ENCODE measurements around the gene MSL2. TPM values are rescaled to one million over a fixed set of nuclear protein-coding genes. Genes with fewer than 3 reads are reported as not detected.

Gene MSL2
- total and polyA plus RNA-seq, 2 of the 4 experiments (the other 2 are of a cell fraction) = 7.1 to 13.6 TPM

DNA sequence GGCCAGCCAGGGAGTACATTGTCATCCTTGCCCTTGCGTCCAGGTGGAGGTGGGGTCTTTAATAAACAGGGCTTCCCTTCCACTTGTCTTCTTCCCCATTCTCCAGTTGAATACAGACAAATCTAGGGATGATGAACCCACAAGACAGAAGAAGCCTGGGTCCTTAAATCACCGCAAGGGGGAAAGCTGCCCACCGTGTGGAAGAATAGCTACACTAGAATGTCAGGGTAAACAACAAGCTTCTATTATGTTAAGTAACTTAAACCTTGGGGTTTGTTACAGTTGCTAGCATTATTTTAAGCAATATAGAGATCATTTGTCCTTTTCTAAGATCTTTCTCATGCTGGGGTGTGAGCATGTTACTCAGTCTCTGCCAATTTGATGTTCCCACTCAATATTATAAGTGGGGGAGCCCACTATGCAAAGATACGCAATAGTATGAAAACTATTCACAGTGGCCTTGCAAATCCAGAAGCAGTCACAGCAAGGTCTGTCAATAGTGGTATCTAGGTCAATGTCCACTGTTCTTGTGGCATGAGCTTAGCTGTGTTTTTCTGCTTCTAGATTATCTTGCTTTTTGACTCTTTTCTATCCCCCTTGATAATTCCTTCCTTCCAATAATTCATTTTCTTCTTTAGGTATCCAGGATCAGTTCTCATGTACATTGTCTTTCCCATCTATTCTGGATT is 42.0 kb upstream of the MSL2 start:
- peak overlapping the region; percentile 45; the same call in 1 of the 2 replicates for H2AK5ac ChIP-seq (ENCODE audit: low read depth, low read length)
- no peaks in the 10 kb centered on the region for H3K79me1 ChIP-seq (ENCODE audit: low read depth in 1 of 2, low read length in 2 of 2)
- 0 out of 2 replicates have a peak overlapping the region, but pooled peaks have one; percentile 11 for H3K56ac ChIP-seq (ENCODE audit: extremely low read depth, insufficient read depth, low read length)
- POLR2A ChIA-PET (ENCODE audit: unreplicated experiment) = no interaction called here
- peak overlapping the region; percentile 25 for H3K4me2 ChIP-seq (ENCODE audit: low read depth, low read length)
- intact Hi-C loops (cut with micrococcal nuclease) = no loop called here
- no peak overlapping the region for H2BK120ac ChIP-seq (ENCODE audit: low read depth, low read length)
- no peak overlapping the region for H3K14ac ChIP-seq (replicated peaks; ENCODE audit: low read depth, low read length)
- H2AFZ ChIP-seq (replicated peaks; ENCODE audit: low read length, poor library complexity) = no peak overlapping the region
- CTCF ChIA-PET = no interaction called here
- TF ChIP-seq, protein P1, sequence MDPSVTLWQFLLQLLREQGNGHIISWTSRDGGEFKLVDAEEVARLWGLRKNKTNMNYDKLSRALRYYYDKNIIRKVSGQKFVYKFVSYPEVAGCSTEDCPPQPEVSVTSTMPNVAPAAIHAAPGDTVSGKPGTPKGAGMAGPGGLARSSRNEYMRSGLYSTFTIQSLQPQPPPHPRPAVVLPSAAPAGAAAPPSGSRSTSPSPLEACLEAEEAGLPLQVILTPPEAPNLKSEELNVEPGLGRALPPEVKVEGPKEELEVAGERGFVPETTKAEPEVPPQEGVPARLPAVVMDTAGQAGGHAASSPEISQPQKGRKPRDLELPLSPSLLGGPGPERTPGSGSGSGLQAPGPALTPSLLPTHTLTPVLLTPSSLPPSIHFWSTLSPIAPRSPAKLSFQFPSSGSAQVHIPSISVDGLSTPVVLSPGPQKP (IDR thresholded peaks at IDR 0.05; ENCODE audit: borderline replicate concordance, low read depth, low read length) = no peak
- TF ChIP-seq, protein P2, sequence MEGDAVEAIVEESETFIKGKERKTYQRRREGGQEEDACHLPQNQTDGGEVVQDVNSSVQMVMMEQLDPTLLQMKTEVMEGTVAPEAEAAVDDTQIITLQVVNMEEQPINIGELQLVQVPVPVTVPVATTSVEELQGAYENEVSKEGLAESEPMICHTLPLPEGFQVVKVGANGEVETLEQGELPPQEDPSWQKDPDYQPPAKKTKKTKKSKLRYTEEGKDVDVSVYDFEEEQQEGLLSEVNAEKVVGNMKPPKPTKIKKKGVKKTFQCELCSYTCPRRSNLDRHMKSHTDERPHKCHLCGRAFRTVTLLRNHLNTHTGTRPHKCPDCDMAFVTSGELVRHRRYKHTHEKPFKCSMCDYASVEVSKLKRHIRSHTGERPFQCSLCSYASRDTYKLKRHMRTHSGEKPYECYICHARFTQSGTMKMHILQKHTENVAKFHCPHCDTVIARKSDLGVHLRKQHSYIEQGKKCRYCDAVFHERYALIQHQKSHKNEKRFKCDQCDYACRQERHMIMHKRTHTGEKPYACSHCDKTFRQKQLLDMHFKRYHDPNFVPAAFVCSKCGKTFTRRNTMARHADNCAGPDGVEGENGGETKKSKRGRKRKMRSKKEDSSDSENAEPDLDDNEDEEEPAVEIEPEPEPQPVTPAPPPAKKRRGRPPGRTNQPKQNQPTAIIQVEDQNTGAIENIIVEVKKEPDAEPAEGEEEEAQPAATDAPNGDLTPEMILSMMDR (conservative IDR thresholded peaks at IDR 0.05; ENCODE audit: low read depth, low read length) = no peak
- TF ChIP-seq POLR2A (IDR thresholded peaks at IDR 0.05; ENCODE audit: low read depth, low read length) = no peak
- TF ChIP-seq CEBPB (IDR thresholded peaks at IDR 0.05; ENCODE audit: low read depth, low read length) = no peak
- TF ChIP-seq RCOR1 (IDR thresholded peaks at IDR 0.05; ENCODE audit: insufficient replicate concordance, low read length) = no peak
- TF ChIP-seq RAD21 (IDR thresholded peaks at IDR 0.05; ENCODE audit: low read length) = no peak
- TF ChIP-seq MAFK (IDR thresholded peaks at IDR 0.05; ENCODE audit: low read depth, low read length) = no peak
- TF ChIP-seq, protein P3, sequence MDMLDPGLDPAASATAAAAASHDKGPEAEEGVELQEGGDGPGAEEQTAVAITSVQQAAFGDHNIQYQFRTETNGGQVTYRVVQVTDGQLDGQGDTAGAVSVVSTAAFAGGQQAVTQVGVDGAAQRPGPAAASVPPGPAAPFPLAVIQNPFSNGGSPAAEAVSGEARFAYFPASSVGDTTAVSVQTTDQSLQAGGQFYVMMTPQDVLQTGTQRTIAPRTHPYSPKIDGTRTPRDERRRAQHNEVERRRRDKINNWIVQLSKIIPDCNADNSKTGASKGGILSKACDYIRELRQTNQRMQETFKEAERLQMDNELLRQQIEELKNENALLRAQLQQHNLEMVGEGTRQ (IDR thresholded peaks at IDR 0.05; ENCODE audit: low read depth, low read length) = no peak
- TF ChIP-seq NFE2L2 (IDR thresholded peaks at IDR 0.05; ENCODE audit: low read depth, low read length) = no peak
- no peak for TF ChIP-seq MAZ (IDR thresholded peaks at IDR 0.05; ENCODE audit: borderline replicate concordance, low read depth, low read length)
- TF ChIP-seq RFX5 (IDR thresholded peaks at IDR 0.05; ENCODE audit: low read depth, low read length) = no peak
- TF ChIP-seq BHLHE40 (IDR thresholded peaks at IDR 0.05; ENCODE audit: low read depth, low read length) = no peak
- no peak for TF ChIP-seq CHD1 (IDR thresholded peaks at IDR 0.05; ENCODE audit: low read depth, low read length)
- no peak for TF ChIP-seq FOS (IDR thresholded peaks at IDR 0.05; ENCODE audit: low read depth, low read length)
- TF ChIP-seq SMC3 (IDR thresholded peaks at IDR 0.05; ENCODE audit: low read depth, low read length) = no peak
- no peak overlapping the region for H3K23ac ChIP-seq (ENCODE audit: low read depth, low read length)
- in situ Hi-C loops (cut with MboI; ENCODE audit: low sequenced_read_pairs) = no loop called here
- no peak overlapping the region for H3K9ac ChIP-seq (ENCODE audit: low read depth, low read length)
- DNase-seq (no peak), ATAC-seq (ENCODE audit: low read depth) (no peak)
- peak overlapping the region; percentile 41; the same call in 1 of the 2 replicates for H3K27ac ChIP-seq (ENCODE audit: insufficient read depth, low read length)
- H2BK5ac ChIP-seq (ENCODE audit: low read depth, low read length, poor library complexity, severe bottlenecking) = peak overlapping the region; percentile 30
- no peaks in the 10 kb centered on the region for H3K9me3 ChIP-seq (ENCODE audit: control insufficient read depth, insufficient read depth, low read length)
- H3K4me1 ChIP-seq (ENCODE audit: control insufficient read depth, insufficient read depth, low read length) = peaks cover 7% of the 10 kb centered on the region
- no CpG with 5 or more reads among the region's 4 CpGs for WGBS, 2 experiments (ENCODE audit: extremely low coverage in 2 of 2, insufficient read length in 1 of 2)
- no TSS peak for BruUV-seq (replicated peaks)
- peaks cover 7% of the 10 kb centered on the region; the same call in 1 of the 2 replicates for H3K9me1 ChIP-seq (ENCODE audit: insufficient read depth, low read length)
- H3K4ac ChIP-seq (ENCODE audit: low read depth, low read length) = peak overlapping the region; percentile 25; the same call in 1 of the 2 replicates
- dilution Hi-C loops (cut with HindIII; ENCODE audit: low sequenced_read_pairs, unreplicated experiment) = no loop called here
- H4K5ac ChIP-seq (ENCODE audit: low read depth, low read length) = no peak overlapping the region
- peak overlapping the region; percentile 39; the same call in 1 of the 2 replicates for H2BK20ac ChIP-seq (ENCODE audit: low read depth, low read length)
- H3K18ac ChIP-seq (ENCODE audit: low read depth, low read length) = peak overlapping the region; percentile 12; the same call in 1 of the 2 replicates
- no peak overlapping the region for H2BK15ac ChIP-seq (ENCODE audit: low read depth, low read length)
- no peak overlapping the region for H2AK9ac ChIP-seq (replicated peaks; ENCODE audit: low read depth, low read length, poor library complexity)
- no peak overlapping the region for H4K91ac ChIP-seq (ENCODE audit: insufficient read depth, low read depth, low read length)
- H3K27me3 ChIP-seq (ENCODE audit: control insufficient read depth, insufficient read depth, low read length) = peaks cover 10% of the 10 kb centered on the region
- H3K4me3 ChIP-seq (ENCODE audit: insufficient read depth, low read depth, low read length) = no peak overlapping the region
- no peaks in the 10 kb centered on the region for H4K20me1 ChIP-seq (ENCODE audit: insufficient read depth, low read length)
- H3K36me3 ChIP-seq (ENCODE audit: control insufficient read depth, insufficient read depth, low read length) = no peaks in the 10 kb centered on the region
- no peak overlapping the region; a peak in 1 of 4 replicates for H4K8ac ChIP-seq (ENCODE audit: low read depth in 2 of 2, low read length in 2 of 2)

All from IMR-90 (cell line).